C4-2B (cell line): ENCODE data around the gene PLOD1.
A peak's percentile ranks its signal among the peaks of the same experiment; 100 is the strongest.

ENCODE experiments used
- H3K27ac ChIP-seq: fragments of 450-650 bp; 2 replicates; pipeline ENCODE4 v1.5.1; 2017
- CTCF ChIP-seq: fragments of 450-650 bp; conservative IDR thresholded peaks from 2 replicates; pipeline ENCODE4 v1.5.1; 2017; ENCODE audit warnings: mild to moderate bottlenecking
- ZFX ChIP-seq: fragments of 450-650 bp; IDR thresholded peaks from 2 replicates; pipeline ENCODE4 v1.6.1; 2017

PLOD1 gene

GRCh38 chr1:11918799-11919519, 15.6 kb upstream of the PLOD1 start:
- H3K27ac ChIP-seq, result no peak overlapping the region
- TF ChIP-seq CTCF, result no peak
- TF ChIP-seq ZFX, result no peak

DNA sequence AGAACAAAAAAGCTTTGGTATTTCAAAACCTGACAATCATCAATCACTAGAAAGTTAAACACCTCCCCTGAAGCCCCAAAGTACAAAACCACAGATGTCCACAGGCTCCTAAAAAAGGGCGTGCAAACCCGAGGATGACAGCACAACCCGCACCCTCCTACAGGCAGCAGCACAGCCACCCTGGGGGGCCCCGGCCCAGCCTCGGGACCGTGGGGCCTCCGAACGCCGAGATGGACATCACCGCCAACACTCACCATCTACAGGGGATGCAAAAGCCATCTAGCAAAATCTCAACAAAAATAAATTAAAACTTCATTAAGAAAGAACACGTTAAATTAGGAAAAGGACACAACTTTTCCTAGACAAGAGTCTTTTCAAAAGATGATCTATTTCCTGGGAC, 14.9 kb upstream of the PLOD1 start:
- no peak overlapping the region for H3K27ac ChIP-seq

GRCh38 chr1:11920239-11920903, 14.1 kb upstream of the PLOD1 start:
- TF ChIP-seq CTCF, result no peak
- no peak for TF ChIP-seq ZFX
- H3K27ac ChIP-seq, result no peak overlapping the region

More for the DNA sequence above, 14.9 kb upstream of the PLOD1 start:
- no peak for TF ChIP-seq ZFX

- H3K27ac ChIP-seq, result no peak overlapping the region
- no peak for TF ChIP-seq CTCF
- TF ChIP-seq ZFX, result no peak
These were observed 13.5 kb upstream of the PLOD1 start for GRCh38 chr1:11921022-11921421.

- H3K27ac ChIP-seq, result no peak overlapping the region
- TF ChIP-seq CTCF, result no peak
- no peak for TF ChIP-seq ZFX
These were observed 11.3 kb upstream of the PLOD1 start for GRCh38 chr1:11923069-11923826.

- TF ChIP-seq ZFX (no peak), CTCF (no peak)
- no peak overlapping the region for H3K27ac ChIP-seq
These were observed 10.7 kb upstream of the PLOD1 start for GRCh38 chr1:11923827-11924113.

DNA sequence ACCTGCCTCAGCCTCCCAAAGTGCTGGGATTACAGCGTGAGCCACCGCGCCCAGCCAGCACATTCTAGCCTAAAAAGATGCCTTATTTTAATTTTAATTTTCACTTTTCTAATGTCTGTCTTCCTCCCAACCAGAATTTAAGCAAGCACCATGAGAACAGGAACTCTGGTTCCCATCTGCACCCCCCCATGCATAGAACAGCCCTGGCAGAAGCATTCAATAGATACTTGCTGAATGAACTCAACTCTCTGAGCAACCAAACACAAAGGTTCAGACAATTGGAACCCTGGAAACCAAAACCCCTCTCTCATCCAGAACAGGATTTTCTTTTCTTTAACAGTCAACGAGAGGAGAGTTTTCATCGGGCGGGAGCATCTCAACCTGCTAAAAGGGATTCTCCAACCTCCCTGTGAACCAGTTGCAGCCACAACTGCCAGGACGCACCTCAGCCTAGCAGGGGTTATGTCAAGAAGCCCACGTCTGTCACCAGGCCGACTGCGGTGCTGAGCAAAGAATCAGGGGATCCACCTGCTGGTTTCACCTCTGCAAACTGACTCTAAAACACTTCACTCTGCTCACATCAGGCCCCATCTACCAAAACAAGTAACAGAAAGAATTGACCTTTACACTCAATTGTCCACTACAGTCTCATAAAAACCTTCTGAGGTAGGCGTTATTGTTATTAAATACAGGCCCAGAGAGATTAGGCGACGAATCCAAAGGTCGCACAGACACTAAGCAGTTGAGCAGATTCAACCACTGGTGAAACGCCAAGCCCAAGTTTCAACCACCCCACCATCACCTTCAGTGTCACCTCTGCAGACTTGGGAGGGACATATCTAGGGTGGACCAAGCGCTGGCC, 10.0 kb upstream of the PLOD1 start:
- H3K27ac ChIP-seq, result peak overlapping the region; percentile 72; the same call in 1 of the 2 replicates

GRCh38 chr1:11925196-11925937, 9.2 kb upstream of the PLOD1 start:
- H3K27ac ChIP-seq, result peak overlapping the region; percentile 72

More for the DNA sequence above, 10.0 kb upstream of the PLOD1 start:
- no peak for TF ChIP-seq CTCF
- no peak for TF ChIP-seq ZFX
